ENCODE measurements around the gene TBX6.

Gene TBX6

DNA sequence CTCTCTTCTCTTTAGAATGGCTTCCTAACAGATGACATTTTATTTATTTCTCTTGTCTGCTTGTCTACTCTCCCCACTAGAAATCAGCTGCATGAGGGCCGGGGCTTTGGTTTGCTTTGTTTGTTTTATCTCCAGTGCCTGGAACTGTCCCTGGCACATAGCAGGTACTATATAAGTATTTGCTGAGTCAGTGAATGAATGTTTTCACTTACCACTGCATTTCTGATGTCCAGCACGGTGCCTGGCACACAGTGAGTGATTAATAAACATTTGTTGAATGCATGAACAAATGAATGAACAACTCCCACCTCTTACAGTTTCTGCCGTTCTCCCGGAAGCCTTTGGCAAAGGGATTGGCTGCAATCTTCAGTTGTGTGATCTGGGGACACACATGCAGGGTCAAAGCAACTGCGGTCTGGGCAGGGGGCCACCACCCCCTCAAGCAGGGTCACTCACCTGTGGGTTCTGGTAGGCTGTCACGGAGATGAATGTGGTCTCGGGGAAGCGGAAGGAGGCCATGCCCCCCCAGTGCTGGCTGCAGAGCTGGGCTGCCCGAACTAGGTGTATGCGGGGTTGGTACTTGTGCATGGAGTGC is 3.4 kb downstream of the TBX6 start:
- Histone ChIP-seq H3K79me2 (ENCODE audit: insufficient read depth, low read length) (no peaks in the 10 kb centered on the region), H3K36me3 (ENCODE audit: insufficient read depth, low read length) (peaks cover 24% of the 10 kb centered on the region), H3K9me3 (ENCODE audit: low read length) (no peaks in the 10 kb centered on the region), H3K4me1 (ENCODE audit: insufficient read depth, low read length, severe bottlenecking) (peaks cover 34% of the 10 kb centered on the region), H2AFZ (ENCODE audit: low read length) (no peak overlapping the region), H3K9ac (ENCODE audit: low read length) (no peak overlapping the region), H3F3A (ENCODE audit: insufficient read depth, low read length) (no peaks in the 10 kb centered on the region; the same call in 1 of the 2 replicates), H3K4me2 (ENCODE audit: low read length) (no peak overlapping the region), H4K20me1 (ENCODE audit: insufficient read depth, low read length) (no peaks in the 10 kb centered on the region), H3K9me2 (ENCODE audit: low read depth, low read length) (no peaks in the 10 kb centered on the region), H3K27ac (ENCODE audit: low read depth, low read length, poor library complexity, severe bottlenecking) (peak overlapping the region; percentile 18), H3K4me3 (ENCODE audit: low read depth, low read length, poor library complexity, severe bottlenecking) (no peak overlapping the region), H3K27me3 (ENCODE audit: insufficient read depth, low read length) (no peaks in the 10 kb centered on the region)
- TF ChIP-seq EZH2 (IDR thresholded peaks at IDR 0.05; ENCODE audit: borderline replicate concordance, low read length): no peak
- TF ChIP-seq, protein P1, sequence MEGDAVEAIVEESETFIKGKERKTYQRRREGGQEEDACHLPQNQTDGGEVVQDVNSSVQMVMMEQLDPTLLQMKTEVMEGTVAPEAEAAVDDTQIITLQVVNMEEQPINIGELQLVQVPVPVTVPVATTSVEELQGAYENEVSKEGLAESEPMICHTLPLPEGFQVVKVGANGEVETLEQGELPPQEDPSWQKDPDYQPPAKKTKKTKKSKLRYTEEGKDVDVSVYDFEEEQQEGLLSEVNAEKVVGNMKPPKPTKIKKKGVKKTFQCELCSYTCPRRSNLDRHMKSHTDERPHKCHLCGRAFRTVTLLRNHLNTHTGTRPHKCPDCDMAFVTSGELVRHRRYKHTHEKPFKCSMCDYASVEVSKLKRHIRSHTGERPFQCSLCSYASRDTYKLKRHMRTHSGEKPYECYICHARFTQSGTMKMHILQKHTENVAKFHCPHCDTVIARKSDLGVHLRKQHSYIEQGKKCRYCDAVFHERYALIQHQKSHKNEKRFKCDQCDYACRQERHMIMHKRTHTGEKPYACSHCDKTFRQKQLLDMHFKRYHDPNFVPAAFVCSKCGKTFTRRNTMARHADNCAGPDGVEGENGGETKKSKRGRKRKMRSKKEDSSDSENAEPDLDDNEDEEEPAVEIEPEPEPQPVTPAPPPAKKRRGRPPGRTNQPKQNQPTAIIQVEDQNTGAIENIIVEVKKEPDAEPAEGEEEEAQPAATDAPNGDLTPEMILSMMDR (IDR thresholded peaks at IDR 0.05; ENCODE audit: low read length): no peak

DNA sequence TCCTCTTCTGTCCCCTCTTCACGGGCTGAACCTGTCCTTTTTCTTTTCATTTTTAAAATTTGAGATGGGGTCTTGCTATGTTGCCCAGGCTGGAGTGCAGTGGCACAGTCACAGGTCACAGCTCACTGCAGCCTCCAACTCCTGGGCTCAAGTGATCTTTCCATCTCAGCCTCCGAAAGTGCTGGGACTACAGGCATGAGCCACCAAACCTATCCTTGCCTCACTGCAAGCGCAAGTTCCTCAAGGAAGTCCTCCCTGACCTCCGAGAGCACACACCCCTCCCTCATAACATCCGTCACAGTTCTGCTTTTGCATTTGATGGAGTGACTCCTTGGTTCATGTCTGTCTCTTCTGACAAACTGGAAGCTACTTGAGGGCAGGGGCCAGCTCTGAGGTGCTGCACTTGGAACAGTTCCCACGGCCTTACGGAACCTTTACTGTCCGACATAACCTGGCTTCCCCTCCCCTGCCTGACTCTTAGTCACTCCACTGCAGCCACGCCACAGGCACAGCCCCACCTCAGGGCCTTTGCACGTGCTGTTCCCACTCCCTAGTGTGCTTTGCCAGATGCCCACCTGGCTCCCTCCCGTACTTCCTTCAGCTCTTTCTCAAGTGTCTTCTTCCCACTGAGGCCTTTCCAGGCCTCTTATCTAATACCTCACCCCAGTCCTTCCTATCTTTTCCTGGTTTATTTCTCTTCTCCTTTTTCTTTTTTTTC is 4.4 kb downstream of the TBX6 start:
- Histone ChIP-seq H3K9ac (ENCODE audit: low read length) (no peak overlapping the region), H3K9me2 (ENCODE audit: low read depth, low read length) (no peaks in the 10 kb centered on the region), H3K79me2 (ENCODE audit: insufficient read depth, low read length) (no peaks in the 10 kb centered on the region), H3K4me1 (ENCODE audit: insufficient read depth, low read length, severe bottlenecking) (peaks cover 24% of the 10 kb centered on the region), H3F3A (ENCODE audit: insufficient read depth, low read length) (no peaks in the 10 kb centered on the region), H4K20me1 (ENCODE audit: insufficient read depth, low read length) (no peaks in the 10 kb centered on the region), H3K4me3 (ENCODE audit: low read depth, low read length, poor library complexity, severe bottlenecking) (no peak overlapping the region), H3K9me3 (ENCODE audit: low read length) (no peaks in the 10 kb centered on the region), H3K36me3 (ENCODE audit: insufficient read depth, low read length) (peaks cover 34% of the 10 kb centered on the region), H3K4me2 (ENCODE audit: low read length) (no peak overlapping the region), H2AFZ (ENCODE audit: low read length) (no peak overlapping the region), H3K27ac (ENCODE audit: low read depth, low read length, poor library complexity, severe bottlenecking) (no peak overlapping the region), H3K27me3 (ENCODE audit: insufficient read depth, low read length) (no peaks in the 10 kb centered on the region)
- TF ChIP-seq, protein P1 (IDR thresholded peaks at IDR 0.05; ENCODE audit: low read length): no peak
- no peak for TF ChIP-seq EZH2 (IDR thresholded peaks at IDR 0.05; ENCODE audit: borderline replicate concordance, low read length)

DNA sequence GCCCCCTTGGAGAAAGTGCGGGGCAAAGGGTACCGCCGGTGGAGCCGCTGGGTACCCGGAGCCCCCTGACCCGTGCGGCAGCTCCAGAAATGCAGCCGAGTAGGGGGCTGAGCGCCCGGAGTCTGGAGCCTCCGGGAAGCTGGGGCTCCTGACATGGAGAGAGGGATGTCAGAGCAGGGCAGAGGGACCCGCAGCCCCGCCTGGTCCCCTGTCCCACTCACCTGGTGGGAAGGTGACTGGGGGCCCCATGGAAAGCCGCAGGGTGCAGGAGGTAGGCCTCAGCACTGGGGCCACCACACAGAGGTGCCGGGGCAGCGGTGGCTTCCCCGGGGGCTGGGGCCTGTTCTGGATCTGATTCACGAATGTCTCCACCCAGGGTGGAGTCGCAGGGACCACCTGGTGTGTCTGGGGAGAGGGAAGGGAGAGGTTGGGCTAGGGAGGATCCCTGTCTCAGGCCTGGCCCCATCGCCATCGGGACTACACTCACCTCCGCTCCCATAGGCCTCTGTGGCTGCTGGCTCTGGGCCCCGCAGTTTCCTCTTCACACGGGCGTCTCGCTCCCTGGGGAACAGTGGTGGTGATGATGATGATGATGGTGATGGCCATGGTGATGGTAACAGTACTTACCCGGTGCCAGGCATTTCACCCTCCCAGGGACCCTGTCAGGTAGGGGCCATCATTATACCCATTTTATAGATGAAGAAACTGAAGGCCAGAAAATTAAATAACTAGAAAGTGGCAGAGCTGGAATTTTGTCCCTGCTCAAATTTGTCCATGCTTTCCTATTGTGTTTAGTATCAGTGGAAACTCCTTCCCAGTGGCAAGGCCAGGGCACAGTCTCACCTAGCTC is 5.2 kb downstream of the TBX6 start:
- Histone ChIP-seq H3F3A (ENCODE audit: insufficient read depth, low read length) (no peaks in the 10 kb centered on the region), H3K4me2 (ENCODE audit: low read length) (no peak overlapping the region), H3K27me3 (ENCODE audit: insufficient read depth, low read length) (no peaks in the 10 kb centered on the region), H3K36me3 (ENCODE audit: insufficient read depth, low read length) (peaks cover 40% of the 10 kb centered on the region), H3K9me2 (ENCODE audit: low read depth, low read length) (no peaks in the 10 kb centered on the region), H3K27ac (ENCODE audit: low read depth, low read length, poor library complexity, severe bottlenecking) (no peak overlapping the region), H3K9ac (ENCODE audit: low read length) (no peak overlapping the region), H3K4me1 (ENCODE audit: insufficient read depth, low read length, severe bottlenecking) (peaks cover 18% of the 10 kb centered on the region), H3K9me3 (ENCODE audit: low read length) (no peaks in the 10 kb centered on the region), H4K20me1 (ENCODE audit: insufficient read depth, low read length) (no peaks in the 10 kb centered on the region), H3K79me2 (ENCODE audit: insufficient read depth, low read length) (no peaks in the 10 kb centered on the region), H2AFZ (ENCODE audit: low read length) (no peak overlapping the region), H3K4me3 (ENCODE audit: low read depth, low read length, poor library complexity, severe bottlenecking) (no peak overlapping the region)
- TF ChIP-seq, protein P1 (IDR thresholded peaks at IDR 0.05; ENCODE audit: low read length): no peak
- no peak for TF ChIP-seq EZH2 (IDR thresholded peaks at IDR 0.05; ENCODE audit: borderline replicate concordance, low read length)
